NT2/D1 (cell line): Measurements from ENCODE around the gene PPIB.

ENCODE experiments used
- YY1 ChIP-seq: IDR thresholded peaks from 2 replicates; pipeline ENCODE4 v1.6.1; 2011; ENCODE audit not compliant: insufficient read length, insufficient read depth
- ZNF274 ChIP-seq: IDR thresholded peaks from 2 replicates; pipeline ENCODE4 v1.6.1; 2011; ENCODE audit warnings: mild to moderate bottlenecking, low read depth, low read length

DNA sequence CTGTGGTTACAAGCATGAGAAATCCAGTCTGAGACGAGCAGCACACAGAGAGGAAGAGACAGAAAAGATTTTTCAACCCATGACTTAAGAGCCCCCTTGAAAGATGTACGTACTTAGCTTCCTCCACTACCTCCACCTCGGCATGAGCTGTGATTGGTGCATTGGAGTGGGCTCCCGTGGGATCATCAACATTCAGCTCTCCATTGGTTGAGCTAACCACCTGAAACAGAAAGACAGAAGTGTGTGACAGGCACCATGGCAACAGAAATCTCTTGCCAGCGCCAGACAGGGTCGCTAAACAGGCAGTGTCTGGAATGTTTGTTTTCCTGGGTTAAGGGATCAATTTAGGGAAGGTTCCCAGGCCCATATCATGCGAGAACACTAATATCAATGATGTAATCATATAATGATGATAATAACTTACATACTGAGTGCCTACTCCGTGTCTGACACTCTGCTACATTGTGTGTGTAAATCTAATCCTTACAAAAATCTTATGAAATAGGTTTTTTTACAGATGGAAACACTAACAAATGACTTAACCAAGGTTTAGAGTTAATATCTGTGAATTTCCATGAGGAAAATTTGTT is 17.5 kb upstream of the PPIB start:
- TF ChIP-seq ZNF274 (no peak), YY1 (no peak)
